GM21619 (cell line): ENCODE data around the gene GRM2.

ENCODE experiments used
- ATAC-seq: cut with Tn5 transposase; IDR thresholded peaks from one replicate; pipeline ENCODE4 v1.9.1; 2021; ENCODE audit not compliant: unreplicated experiment

GRM2 gene

DNA sequence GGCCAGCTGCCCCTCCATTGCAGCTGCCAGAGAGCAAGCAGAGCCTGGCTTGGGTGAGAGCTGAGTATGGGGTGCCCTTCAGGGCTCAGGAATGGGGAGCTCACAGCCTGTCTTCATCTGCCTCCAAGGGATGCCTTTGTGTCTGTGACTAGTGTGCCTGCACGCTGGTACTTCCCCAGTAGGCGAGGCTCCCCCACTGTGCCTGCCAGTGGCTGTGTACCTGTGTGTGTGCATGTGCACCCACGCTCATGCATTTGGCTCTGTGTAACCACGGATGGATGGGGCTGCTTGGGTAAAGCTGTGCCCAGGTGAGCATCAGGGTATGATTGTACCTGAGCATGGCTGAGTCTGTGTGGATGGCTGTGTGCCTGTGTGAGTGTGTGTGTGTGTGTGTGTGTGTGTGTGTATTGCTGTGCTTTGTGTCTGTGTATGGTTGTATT is 2.3 kb upstream of the GRM2 start:
- ATAC-seq, result no peak

DNA sequence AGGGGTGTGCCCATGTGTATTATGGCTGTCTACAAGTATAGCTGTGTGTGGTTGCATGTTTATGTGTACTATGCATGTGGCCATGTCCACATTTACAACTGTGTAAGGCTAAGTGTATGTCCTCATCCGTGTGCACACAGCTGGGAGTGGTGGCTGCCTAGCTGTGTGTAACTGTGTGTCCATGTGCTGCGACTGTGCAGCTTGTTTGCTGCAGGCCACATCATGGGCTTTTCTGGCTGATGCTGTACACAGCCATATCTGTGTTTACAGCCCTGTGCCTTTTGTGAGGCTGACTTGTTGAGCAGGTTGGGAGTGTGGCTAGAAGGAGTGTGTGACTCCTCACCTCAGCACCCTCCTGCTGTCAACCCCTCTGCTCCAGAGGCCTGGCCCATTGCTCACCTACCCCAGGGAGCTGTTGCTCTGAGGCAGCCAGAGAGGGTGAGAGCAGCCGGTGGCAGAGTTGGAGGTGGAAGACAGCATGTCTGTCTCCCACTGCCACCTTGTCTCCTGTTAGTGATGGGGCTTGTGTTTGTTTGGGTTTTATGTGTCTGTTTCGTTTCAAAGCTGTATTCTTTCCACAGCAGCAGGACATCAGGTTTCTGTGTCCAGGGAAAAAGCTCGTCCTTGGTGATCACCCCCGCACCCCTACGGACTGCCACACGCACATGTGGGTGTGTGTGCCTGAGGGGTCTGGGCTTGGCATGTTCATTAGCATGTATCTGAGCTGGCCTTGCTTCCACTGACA is 1.4 kb upstream of the GRM2 start:
- no peak for ATAC-seq

GRCh38 chr3:51706021-51706485 is 815 bp upstream of the GRM2 start:
- no peak for ATAC-seq

- ATAC-seq, result no peak
These were observed 1.5 kb downstream of the GRM2 start for GRCh38 chr3:51708216-51708845.

DNA sequence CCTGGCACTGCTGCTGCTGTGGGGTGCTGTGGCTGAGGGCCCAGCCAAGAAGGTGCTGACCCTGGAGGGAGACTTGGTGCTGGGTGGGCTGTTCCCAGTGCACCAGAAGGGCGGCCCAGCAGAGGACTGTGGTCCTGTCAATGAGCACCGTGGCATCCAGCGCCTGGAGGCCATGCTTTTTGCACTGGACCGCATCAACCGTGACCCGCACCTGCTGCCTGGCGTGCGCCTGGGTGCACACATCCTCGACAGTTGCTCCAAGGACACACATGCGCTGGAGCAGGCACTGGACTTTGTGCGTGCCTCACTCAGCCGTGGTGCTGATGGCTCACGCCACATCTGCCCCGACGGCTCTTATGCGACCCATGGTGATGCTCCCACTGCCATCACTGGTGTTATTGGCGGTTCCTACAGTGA is 2.1 kb downstream of the GRM2 start:
- no peak for ATAC-seq

GRCh38 chr3:51709675-51710074 is 2.8 kb downstream of the GRM2 start:
- no peak for ATAC-seq

DNA sequence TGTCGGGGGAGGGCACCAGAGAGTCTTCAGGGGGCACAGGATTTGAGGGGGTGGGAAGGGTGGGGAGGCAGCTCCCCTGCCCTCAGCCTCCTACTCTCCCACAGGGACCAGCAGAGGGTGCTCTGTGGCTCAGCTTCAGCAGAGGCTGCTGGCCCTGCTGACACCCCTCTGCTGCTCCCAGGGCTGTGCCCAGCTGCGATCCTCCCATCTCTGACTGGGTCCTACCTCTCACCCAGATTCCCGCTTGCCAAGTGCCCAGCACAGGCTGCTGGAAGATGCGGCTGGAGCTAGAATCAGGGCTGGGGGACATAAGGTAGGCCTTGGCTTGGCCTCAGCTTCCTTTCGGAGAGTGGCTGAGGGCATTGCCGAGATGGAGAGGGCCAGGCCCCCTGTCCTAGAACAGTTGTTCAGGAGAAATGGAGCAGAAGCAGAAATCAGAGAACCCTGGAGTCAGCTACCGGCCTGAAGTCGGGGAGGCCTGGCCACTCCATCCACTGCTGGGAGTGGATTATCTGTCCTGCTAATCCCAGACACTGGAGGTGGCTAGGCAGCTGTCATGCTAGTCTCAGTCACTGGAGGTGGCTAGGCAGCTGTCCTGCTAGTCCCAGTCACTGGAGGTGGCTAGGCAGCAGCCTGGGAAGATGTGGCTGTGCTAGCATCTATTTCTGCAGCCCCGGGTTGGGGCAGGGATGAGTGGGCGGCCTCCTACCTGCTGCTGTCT is 3.9 kb downstream of the GRM2 start:
- no peak for ATAC-seq

- ATAC-seq, result no peak
These were observed 4.6 kb downstream of the GRM2 start for GRCh38 chr3:51711352-51712037.

DNA sequence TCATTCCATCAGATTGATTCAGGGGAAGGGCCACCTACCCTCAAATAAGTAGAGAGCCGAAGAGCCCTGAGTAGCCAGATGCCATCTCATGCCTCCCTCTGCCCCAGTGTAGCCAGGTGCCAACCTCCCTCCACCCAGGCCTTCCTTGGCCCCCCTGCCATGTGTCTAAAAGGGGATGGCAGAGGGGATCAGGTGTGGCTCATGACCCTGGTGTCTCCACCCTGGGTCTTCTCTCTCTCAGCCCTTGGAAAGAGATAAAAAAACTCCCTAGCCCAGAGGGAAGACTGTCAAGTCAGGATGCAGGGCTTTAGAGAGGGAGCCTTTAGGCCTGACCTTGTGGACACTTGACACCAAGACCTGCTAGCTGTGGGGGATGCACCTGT is 5.2 kb downstream of the GRM2 start:
- ATAC-seq, result no peak

GRCh38 chr3:51712511-51712931 is 5.7 kb downstream of the GRM2 start:
- ATAC-seq, result no peak

DNA sequence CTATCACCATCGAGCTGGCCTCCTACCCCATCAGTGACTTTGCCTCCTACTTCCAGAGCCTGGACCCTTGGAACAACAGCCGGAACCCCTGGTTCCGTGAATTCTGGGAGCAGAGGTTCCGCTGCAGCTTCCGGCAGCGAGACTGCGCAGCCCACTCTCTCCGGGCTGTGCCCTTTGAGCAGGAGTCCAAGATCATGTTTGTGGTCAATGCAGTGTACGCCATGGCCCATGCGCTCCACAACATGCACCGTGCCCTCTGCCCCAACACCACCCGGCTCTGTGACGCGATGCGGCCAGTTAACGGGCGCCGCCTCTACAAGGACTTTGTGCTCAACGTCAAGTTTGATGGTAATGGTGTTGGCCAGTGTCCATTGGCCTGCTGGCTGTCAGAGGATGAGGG is 6.1 kb downstream of the GRM2 start:
- no peak for ATAC-seq

DNA sequence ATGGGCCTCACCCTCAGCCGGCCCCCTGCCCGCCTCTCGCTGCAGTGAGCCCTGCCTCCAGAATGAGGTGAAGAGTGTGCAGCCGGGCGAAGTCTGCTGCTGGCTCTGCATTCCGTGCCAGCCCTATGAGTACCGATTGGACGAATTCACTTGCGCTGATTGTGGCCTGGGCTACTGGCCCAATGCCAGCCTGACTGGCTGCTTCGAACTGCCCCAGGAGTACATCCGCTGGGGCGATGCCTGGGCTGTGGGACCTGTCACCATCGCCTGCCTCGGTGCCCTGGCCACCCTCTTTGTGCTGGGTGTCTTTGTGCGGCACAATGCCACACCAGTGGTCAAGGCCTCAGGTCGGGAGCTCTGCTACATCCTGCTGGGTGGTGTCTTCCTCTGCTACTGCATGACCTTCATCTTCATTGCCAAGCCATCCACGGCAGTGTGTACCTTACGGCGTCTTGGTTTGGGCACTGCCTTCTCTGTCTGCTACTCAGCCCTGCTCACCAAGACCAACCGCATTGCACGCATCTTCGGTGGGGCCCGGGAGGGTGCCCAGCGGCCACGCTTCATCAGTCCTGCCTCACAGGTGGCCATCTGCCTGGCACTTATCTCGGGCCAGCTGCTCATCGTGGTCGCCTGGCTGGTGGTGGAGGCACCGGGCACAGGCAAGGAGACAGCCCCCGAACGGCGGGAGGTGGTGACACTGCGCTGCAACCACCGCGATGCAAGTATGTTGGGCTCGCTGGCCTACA is 8.5 kb downstream of the GRM2 start:
- no peak for ATAC-seq

- no peak for ATAC-seq
These were observed 9.1 kb downstream of the GRM2 start for GRCh38 chr3:51715977-51716294.

DNA sequence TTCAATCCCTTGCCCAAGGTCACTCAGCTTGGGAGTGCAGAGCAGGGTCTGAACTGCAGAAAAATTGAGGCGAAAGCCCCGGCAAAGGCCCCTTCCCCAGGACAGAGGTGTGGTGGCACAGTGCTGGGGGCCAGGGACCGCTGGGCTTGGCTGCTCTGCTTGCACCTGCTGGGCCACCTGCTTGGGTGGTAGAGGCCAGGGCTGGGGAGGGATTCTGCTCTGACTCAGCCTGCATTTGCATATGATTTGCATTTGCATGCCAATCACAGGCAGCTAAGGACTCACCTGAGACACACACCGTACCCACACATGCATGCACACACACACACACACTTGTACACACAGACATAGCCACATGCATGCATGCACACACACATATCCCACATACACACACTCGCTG is 9.9 kb downstream of the GRM2 start:
- ATAC-seq, result no peak

DNA sequence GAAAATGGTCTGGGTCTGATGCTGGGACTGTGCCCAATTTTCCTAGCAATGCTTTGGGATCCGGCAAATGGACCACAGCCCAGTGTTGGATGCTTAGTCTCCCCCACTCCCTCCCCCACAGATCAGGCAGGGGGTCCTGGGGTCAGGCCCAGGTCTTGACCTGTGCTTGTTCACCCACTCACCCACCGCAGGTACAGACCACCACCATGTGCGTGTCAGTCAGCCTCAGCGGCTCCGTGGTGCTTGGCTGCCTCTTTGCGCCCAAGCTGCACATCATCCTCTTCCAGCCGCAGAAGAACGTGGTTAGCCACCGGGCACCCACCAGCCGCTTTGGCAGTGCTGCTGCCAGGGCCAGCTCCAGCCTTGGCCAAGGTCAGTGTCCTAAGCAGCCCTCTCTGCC is 10.6 kb downstream of the GRM2 start:
- ATAC-seq, result no peak

GRCh38 chr3:51717947-51718346 is 11.1 kb downstream of the GRM2 start:
- ATAC-seq, result no peak

DNA sequence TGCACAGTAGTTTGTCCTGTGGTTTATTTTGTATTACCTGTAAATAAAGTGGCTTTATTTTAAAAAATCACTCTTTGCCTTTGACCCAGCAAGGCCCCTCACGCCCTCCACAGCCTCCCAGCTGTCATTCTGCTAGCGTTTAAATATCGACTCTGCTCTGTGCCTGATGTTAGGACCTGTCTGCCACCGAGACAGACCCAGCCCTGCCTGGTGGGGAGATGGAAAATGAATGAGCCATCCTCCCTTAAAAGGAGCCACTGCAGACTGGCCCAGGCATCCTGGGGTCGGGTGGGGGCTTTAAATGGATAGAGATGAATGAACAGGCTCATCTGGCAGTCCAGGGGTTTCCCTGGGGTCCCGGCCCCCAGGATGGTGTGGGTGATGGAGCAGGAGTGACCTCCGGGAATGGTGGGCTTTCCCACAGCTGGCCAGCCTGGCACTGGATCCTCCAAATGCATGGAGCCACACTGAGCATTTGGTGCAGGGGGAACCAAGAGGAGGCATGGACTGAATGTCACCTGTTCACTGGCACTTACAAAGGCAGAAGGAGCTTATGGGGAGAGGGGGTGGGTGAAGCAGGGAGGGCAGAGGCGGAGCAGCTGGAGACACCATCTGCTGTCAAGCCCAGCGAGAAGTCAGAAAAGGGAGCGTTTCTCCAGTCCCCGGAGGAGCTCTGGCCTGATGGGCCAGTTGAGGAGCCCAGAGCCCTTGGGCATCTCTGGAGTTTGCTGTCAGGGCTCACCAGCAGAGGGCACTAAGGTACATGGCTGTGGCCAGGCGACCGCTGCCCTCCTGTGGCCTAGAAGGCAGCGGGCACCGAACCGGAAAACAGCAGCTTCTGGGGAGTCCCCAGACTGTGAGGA is 11.9 kb downstream of the GRM2 start:
- ATAC-seq, result no peak

DNA sequence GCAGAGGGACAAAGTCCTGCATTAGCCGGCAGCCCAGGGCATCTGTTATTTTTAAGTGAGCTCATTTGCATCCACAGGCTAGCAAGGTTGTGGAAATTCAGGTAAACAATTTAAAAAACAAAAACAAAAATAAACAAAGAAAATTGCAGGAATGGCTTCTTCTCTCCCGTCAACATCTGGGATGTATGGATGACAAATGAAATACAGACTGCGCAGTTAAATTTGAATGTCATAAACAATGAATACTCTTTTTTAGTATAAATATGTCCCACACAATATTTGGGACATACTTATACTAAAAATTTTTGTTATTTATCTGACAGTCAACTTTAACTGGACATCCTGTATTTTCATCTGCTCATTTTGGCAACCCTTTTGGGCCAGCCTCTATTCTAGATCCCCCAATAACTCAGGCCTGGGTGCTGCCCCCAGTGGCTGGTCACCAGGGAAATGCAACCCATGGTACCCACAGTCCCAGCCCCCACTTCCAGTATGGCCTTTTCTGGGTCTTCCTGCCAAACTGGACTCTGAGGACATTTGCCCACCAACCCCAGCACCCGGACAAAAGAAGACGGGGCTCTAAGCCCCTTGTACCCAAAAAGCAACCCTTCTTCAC is 12.7 kb downstream of the GRM2 start:
- no peak for ATAC-seq

- no peak for ATAC-seq
These were observed 13.6 kb downstream of the GRM2 start for GRCh38 chr3:51720292-51721061.
